Measurements from ENCODE around the gene SHROOM3. TPM values are rescaled to one million over a fixed set of nuclear protein-coding genes. Genes with fewer than 3 reads are reported as not detected.

Gene SHROOM3
- total and polyA plus RNA-seq, 2 donors (not counting 3 experiments of a cell fraction or from before 2014, with no cell fraction given) = 2.7 to 6.7 TPM

- dilution Hi-C loops (cut with MboI; ENCODE audit: extremely low pct_ligation_motif_present, low sequenced_read_pairs) = no loop called here
- H3K27me3 ChIP-seq (ENCODE audit: control insufficient read depth in 2 of 2, insufficient read depth in 2 of 2, low read length in 2 of 2) = no peaks in the 10 kb centered on the region
- H2AFZ ChIP-seq (ENCODE audit: low read depth, low read length) = no peak overlapping the region
Measured at GRCh38 chr4:76806346-76806745, 371.3 kb downstream of the SHROOM3 start.

GRCh38 chr4:76806757-76807156 lies 371.7 kb downstream of the SHROOM3 start:
- Histone ChIP-seq H3K9me1 (replicated peaks; ENCODE audit: control insufficient read depth, extremely low read depth, insufficient read depth, low read length) (no peaks in the 10 kb centered on the region), H3K4me3 (replicated peaks in 1 of 3; ENCODE audit: insufficient read depth in 1 of 3, low read depth in 1 of 3, low read length in 3 of 3) (no peak overlapping the region), H3K27me3 (ENCODE audit: control insufficient read depth in 2 of 2, insufficient read depth in 2 of 2, low read length in 2 of 2) (no peaks in the 10 kb centered on the region), H3K9ac (replicated peaks; ENCODE audit: extremely low read depth, insufficient read depth, low read length) (no peak overlapping the region), H3K79me2 (ENCODE audit: control insufficient read depth, insufficient read depth, low read length) (no peaks in the 10 kb centered on the region), H3K4me1 (ENCODE audit: control insufficient read depth, extremely low read depth, insufficient read depth, low read length) (peaks cover 21% of the 10 kb centered on the region), H3K27ac (ENCODE audit: insufficient read depth, low read depth, low read length) (no peak overlapping the region), H2AFZ (ENCODE audit: low read depth, low read length) (no peak overlapping the region), H3K36me3 (ENCODE audit: control insufficient read depth in 2 of 2, extremely low read depth in 1 of 2, insufficient read depth in 2 of 2, low read length in 2 of 2) (no peaks in the 10 kb centered on the region), H4K20me1 (replicated peaks; ENCODE audit: control insufficient read depth, extremely low read depth, insufficient read depth, low read length) (no peaks in the 10 kb centered on the region), H3K9me3 (replicated peaks; ENCODE audit: control insufficient read depth, insufficient read depth, low read length) (no peaks in the 10 kb centered on the region), H3K4me2 (ENCODE audit: insufficient read depth, low read length) (no peak overlapping the region)
- TF ChIP-seq MYC (IDR thresholded peaks at IDR 0.05; ENCODE audit: low read depth, low read length) (no peak), GATA2 (IDR thresholded peaks at IDR 0.05; ENCODE audit: insufficient read depth, insufficient read length, low read depth, low read length) (no peak), EZH2 (IDR thresholded peaks at IDR 0.05; ENCODE audit: borderline replicate concordance, low read depth, low read length, severe bottlenecking) (no peak), FOS (IDR thresholded peaks at IDR 0.05; ENCODE audit: borderline replicate concordance, insufficient read depth, low read length) (no peak), MAX (IDR thresholded peaks at IDR 0.05; ENCODE audit: insufficient read depth, insufficient read length) (no peak), JUN (IDR thresholded peaks at IDR 0.05; ENCODE audit: borderline replicate concordance, insufficient read depth, insufficient read length, low read depth) (no peak)
- ChIA-PET POLR2A (no interaction called here), CTCF (interaction anchor here (1.1 kb wide), 1 partner anchor 397 kb away, joined by 3 read pairs; no protein-coding TSS in a partner anchor)
- no peak for DNase-seq (ENCODE audit: low read depth, low spot score)
- no TSS peak for BruUV-seq (replicated peaks)
- dilution Hi-C loops (cut with MboI; ENCODE audit: extremely low pct_ligation_motif_present, low sequenced_read_pairs) (no loop called here), intact Hi-C loops (cut with micrococcal nuclease) (no loop called here)
- FAIRE-seq = peak; percentile 26

More at GRCh38 chr4:76806346-76806745, 371.3 kb downstream of the SHROOM3 start:
- no peak overlapping the region for H3K4me2 ChIP-seq (ENCODE audit: insufficient read depth, low read length)
- H4K20me1 ChIP-seq (replicated peaks; ENCODE audit: control insufficient read depth, extremely low read depth, insufficient read depth, low read length) = no peaks in the 10 kb centered on the region
- DNase-seq (ENCODE audit: low read depth, low spot score) (no peak), FAIRE-seq (no peak)
- peaks cover 19% of the 10 kb centered on the region for H3K4me1 ChIP-seq (ENCODE audit: control insufficient read depth, extremely low read depth, insufficient read depth, low read length)
- no peaks in the 10 kb centered on the region for H3K36me3 ChIP-seq (ENCODE audit: control insufficient read depth in 2 of 2, extremely low read depth in 1 of 2, insufficient read depth in 2 of 2, low read length in 2 of 2)
- no peak overlapping the region for H3K9ac ChIP-seq (replicated peaks; ENCODE audit: extremely low read depth, insufficient read depth, low read length)
- TF ChIP-seq EZH2 (IDR thresholded peaks at IDR 0.05; ENCODE audit: borderline replicate concordance, low read depth, low read length, severe bottlenecking) (no peak), MAX (IDR thresholded peaks at IDR 0.05; ENCODE audit: insufficient read depth, insufficient read length) (no peak)
- BruUV-seq (replicated peaks) = no TSS peak
- no peaks in the 10 kb centered on the region for H3K79me2 ChIP-seq (ENCODE audit: control insufficient read depth, insufficient read depth, low read length)
- POLR2A ChIA-PET = no interaction called here
- CTCF ChIA-PET = interaction anchor here (1.1 kb wide), 1 partner anchor 397 kb away, joined by 3 read pairs; no protein-coding TSS in a partner anchor
- intact Hi-C loops (cut with micrococcal nuclease) = no loop called here
- H3K9me3 ChIP-seq (replicated peaks; ENCODE audit: control insufficient read depth, insufficient read depth, low read length) = no peaks in the 10 kb centered on the region
- no peaks in the 10 kb centered on the region for H3K9me1 ChIP-seq (replicated peaks; ENCODE audit: control insufficient read depth, extremely low read depth, insufficient read depth, low read length)
- no peak overlapping the region for H3K4me3 ChIP-seq (replicated peaks in 1 of 3; ENCODE audit: insufficient read depth in 1 of 3, low read depth in 1 of 3, low read length in 3 of 3)
- H3K27ac ChIP-seq (ENCODE audit: insufficient read depth, low read depth, low read length) = no peak overlapping the region

Data from endothelial cell of umbilical vein (primary cell).